Heart left ventricle (tissue), 16 donors: ENCODE results near the gene SEMA5B. TPM values are rescaled to one million over a fixed set of nuclear protein-coding genes. Genes with fewer than 3 reads are reported as not detected.

Source experiments
- ATAC-seq, 4 donors: fragments of 200-7000 bp; cut with Tn5 transposase; one replicate each; pipeline ENCODE4 v1.9.1; 2020 to 2022; ENCODE audit warnings: moderate library complexity in 4 of 4, mild to moderate bottlenecking in 3 of 4, moderate number of reproducible peaks in 1 of 4
- DNase-seq, 5 donors: peaks; one replicate each; pipeline ENCODE4 v3.0.0-alpha.2; 2020
- H3K27ac ChIP-seq, 12 donors: fragments of 200-600 bp; sonication (generic) in 4 of 12; one replicate each; pipeline versions ENCODE4 v1.5.0 to v1.8.0; 2016 to 2022; ENCODE audit warnings: mild to moderate bottlenecking in 2 of 12
- H3K27me3 ChIP-seq, 9 donors: fragments of 200-600 bp; sonication (generic) in 2 of 9; one replicate each; pipeline versions ENCODE4 v1.5.1 to v1.8.0; 2016 to 2022; ENCODE audit warnings: mild to moderate bottlenecking in 3 of 9
- H3K36me3 ChIP-seq, 9 donors: fragments of 200-600 bp; sonication (generic) in 2 of 9; one replicate each; pipeline versions ENCODE4 v1.5.0 to v1.8.0; 2018 to 2022; ENCODE audit warnings: mild to moderate bottlenecking in 2 of 9
- H3K4me1 ChIP-seq, 12 donors: fragments of 200-600 bp; sonication (generic) in 4 of 12; one replicate each; pipeline versions ENCODE4 v1.5.0 to v1.8.0; 2016 to 2022; ENCODE audit warnings: mild to moderate bottlenecking in 3 of 12
- H3K4me3 ChIP-seq, 12 donors: fragments of 200-600 bp; sonication (generic) in 4 of 12; one replicate each; pipeline versions ENCODE4 v1.5.0 to v1.8.0; 2017 to 2022; ENCODE audit warnings: mild to moderate bottlenecking in 9 of 12, moderate library complexity in 4 of 12
- H3K9me3 ChIP-seq, 12 donors: fragments of 200-600 bp; sonication (generic) in 4 of 12; one replicate each; pipeline versions ENCODE4 v1.5.0 to v1.8.0; 2016 to 2022; ENCODE audit warnings: mild to moderate bottlenecking in 1 of 12
- POLR2A ChIP-seq, 2 donors: fragments of 450-650 bp; IDR thresholded peaks; one replicate each; pipeline ENCODE4 v1.6.1; 2017; ENCODE audit warnings: antibody characterized with exemption in 2 of 2, mild to moderate bottlenecking in 2 of 2, moderate library complexity in 2 of 2
- intact Hi-C, 10 donors: fragments of 100-400 bp; cut with DNase I; formaldehyde crosslinking; loops; one replicate each; pipeline versions ENCODE4 v1.11.1 to v1.14.2; 2022
- polyA plus RNA-seq, 2 donors: library from polyadenylated mRNA; stranded (reverse); fragments of 200-250 nt; gene quantifications; one replicate each; pipeline ENCODE4 v1.2.3, GENCODE V29; 2013
- total RNA-seq, 9 donors: library from RNA; depleted of rRNA in 2 of 9; stranded (reverse); fragments of >200 nt in 2 of 9; fragmentation: NEBNext Ultra II Directional in 3 of 9; extraction: Animal tissue kit (Norgen Biotek cat#: 25700) in 3 of 9; gene quantifications; one replicate each; pipeline versions ENCODE4 v1.1.0 to v1.2.4, GENCODE V29; 2016 to 2023
- TF ChIP-seq, protein P1 (sequence below), 12 donors: fragments of 200-600 bp; sonication (generic) in 4 of 12; IDR thresholded peaks; one replicate each; pipeline versions ENCODE4 v1.5.0 to v1.8.0; 2018 to 2022; ENCODE audit warnings: antibody characterized with exemption in 12 of 12, mild to moderate bottlenecking in 5 of 12
- donor health status: ischemic (EF 13 %, LVEDD 7.1; RV severe dilation, severe dysfunction).
- donor health status: healthy with polysubstance abuse.
- donor health status: DM: no; HTN: yes; CAD: no.
- donor health status: DM: no; HTN: no; CAD: no.
- donor health status: ischemic (EF 25% LVEDD 6.9; RV normal size, moderate dysfunction).
- donor health status: ischemic (EF 25% LVEDD 5.7; RV mildly dilated, moderate dysfunction).
- donor health status: healthy.
- donor health status: DM: yes; HTN: yes; CAD: no.
- donor health status: ischemic (EF 35%, LVEDD 5.7; RV mildly dilated, moderate dysfunction).
- donor health status: nonischemic (EF 11% LVEDD 7.7; RV severe dilation, severe dysfunction).
- donor health status: DM: yes; HTN: yes; CAD: no.
- donor health status: PGD.
- donor health status: ischemic (EF 29% LVEDD 5.4; RV normal size, mild dysfunction).
- donor health status: nonischemic (EF 23%, LVEDD 6.1; RV moderate dilation, normal function).

The SEMA5B gene
- total and polyA plus RNA-seq, 11 donors, result 2.2 to 16.7 (median 7.0) TPM

DNA sequence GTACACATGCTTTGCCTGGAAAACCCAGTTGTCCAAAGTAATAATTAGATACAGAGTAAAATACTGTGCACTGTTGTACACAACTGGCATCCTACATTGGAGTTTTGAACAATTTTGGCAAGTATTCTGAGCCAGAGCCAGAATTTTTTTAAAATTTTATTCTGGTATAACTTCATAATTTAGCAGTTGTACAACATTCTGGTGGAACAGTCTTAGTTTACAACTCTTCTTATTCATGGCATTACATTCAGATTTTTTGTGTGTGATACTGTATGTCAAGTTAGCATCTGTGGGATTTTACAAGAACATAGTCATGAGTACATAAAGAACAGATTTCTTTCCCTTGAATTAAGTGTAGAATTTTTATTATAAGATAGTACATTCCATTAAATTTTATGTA is 165.2 kb downstream of the SEMA5B start:
- no peaks in the 10 kb centered on the region for H3K9me3 ChIP-seq
- no peaks in the 10 kb centered on the region for H3K4me1 ChIP-seq
- H3K27ac ChIP-seq, result no peak overlapping the region
- TF ChIP-seq, protein P1, sequence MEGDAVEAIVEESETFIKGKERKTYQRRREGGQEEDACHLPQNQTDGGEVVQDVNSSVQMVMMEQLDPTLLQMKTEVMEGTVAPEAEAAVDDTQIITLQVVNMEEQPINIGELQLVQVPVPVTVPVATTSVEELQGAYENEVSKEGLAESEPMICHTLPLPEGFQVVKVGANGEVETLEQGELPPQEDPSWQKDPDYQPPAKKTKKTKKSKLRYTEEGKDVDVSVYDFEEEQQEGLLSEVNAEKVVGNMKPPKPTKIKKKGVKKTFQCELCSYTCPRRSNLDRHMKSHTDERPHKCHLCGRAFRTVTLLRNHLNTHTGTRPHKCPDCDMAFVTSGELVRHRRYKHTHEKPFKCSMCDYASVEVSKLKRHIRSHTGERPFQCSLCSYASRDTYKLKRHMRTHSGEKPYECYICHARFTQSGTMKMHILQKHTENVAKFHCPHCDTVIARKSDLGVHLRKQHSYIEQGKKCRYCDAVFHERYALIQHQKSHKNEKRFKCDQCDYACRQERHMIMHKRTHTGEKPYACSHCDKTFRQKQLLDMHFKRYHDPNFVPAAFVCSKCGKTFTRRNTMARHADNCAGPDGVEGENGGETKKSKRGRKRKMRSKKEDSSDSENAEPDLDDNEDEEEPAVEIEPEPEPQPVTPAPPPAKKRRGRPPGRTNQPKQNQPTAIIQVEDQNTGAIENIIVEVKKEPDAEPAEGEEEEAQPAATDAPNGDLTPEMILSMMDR (IDR thresholded peaks at IDR 0.05), result no peak
- TF ChIP-seq POLR2A (IDR thresholded peaks at IDR 0.05), result no peak
- H3K27me3 ChIP-seq, result no peaks in the 10 kb centered on the region
- DNase-seq, result no peak
- intact Hi-C loops, result loop anchor here in 1 of 10 donors (10.0 kb wide), 1 partner anchor 162 kb away; the partner anchor contains the start of gene SEMA5B
- peaks cover 0 to 77% (median 22%) of the 10 kb centered on the region in 9 donors for H3K36me3 ChIP-seq
- H3K4me3 ChIP-seq, result no peak overlapping the region
- no peak for ATAC-seq

Other genes with a start within 250 kb of the SEMA5B start
- 1 to 10 TPM; 2.6 to 6.0 (median 3.7) TPM for gene HSPBAP1, start 233.9 kb downstream of the SEMA5B start, total RNA-seq
- gene HSPBAP1, start 233.9 kb downstream of the SEMA5B start, polyA plus RNA-seq, result 1 to 10 TPM; 3.7 to 6.4 TPM
- 10 to 100 TPM; 13.2 to 25.4 (median 15.5) TPM for gene SLC49A4, start 232.7 kb downstream of the SEMA5B start, total RNA-seq
- gene SLC49A4, start 232.7 kb downstream of the SEMA5B start, polyA plus RNA-seq, result 1 to 10 TPM; 5.6 to 8.2 TPM
- 10 to 100 TPM in 2 of 9 donors, 1 to 10 TPM in 7; 3.3 to 16.3 (median 6.4) TPM for gene PDIA5, start 39.3 kb upstream of the SEMA5B start, total RNA-seq
- gene PDIA5, start 39.3 kb upstream of the SEMA5B start, polyA plus RNA-seq, result 1 to 10 TPM; 3.7 to 7.3 TPM
- 10 to 100 TPM in 4 of 9 donors, 1 to 10 TPM in 5; 7.6 to 27.0 (median 10.0) TPM for gene SEC22A, start 174.2 kb upstream of the SEMA5B start, total RNA-seq
- gene SEC22A, start 174.2 kb upstream of the SEMA5B start, polyA plus RNA-seq, result 10 to 100 TPM in 1 of 2 donors, 1 to 10 TPM in 1; 2.2 to 18.0 TPM